IMR-90 (cell line): ENCODE measurements around the gene MTA3. TPM values are rescaled to one million over a fixed set of nuclear protein-coding genes. Genes with fewer than 3 reads are reported as not detected.

Experiments
- ATAC-seq: fragments of 200-7000 bp; cut with Tn5 transposase; 2 replicates; pipeline ENCODE4 v1.9.1; 2020; ENCODE audit warnings: low read depth, mild to moderate bottlenecking, moderate library complexity
- BruUV-seq: library from RNA; stranded (reverse); fragments of 400-500 nt; replicated peaks from 2 replicates; lab custom pipeline; 2021; lab: Mats Ljungman, UMichigan
- CTCF ChIA-PET: fragments of 300-600 bp; formaldehyde crosslinking; extraction: SDS; loops from one replicate; lab custom pipeline; 2021; ENCODE audit warnings: antibody characterized with exemption; lab: Yijun Ruan, JAX
- POLR2A ChIA-PET: fragments of 300-600 bp; sonication (Branson Sonifier 250); formaldehyde crosslinking; loops from one replicate; lab custom pipeline; 2022; ENCODE audit warnings: antibody characterized with exemption; ENCODE audit not compliant: unreplicated experiment; lab: Charles Lee
- DNase-seq: peaks from one replicate; pipeline ENCODE4 v3.0.0; 2013
- H2AFZ ChIP-seq: replicated peaks from 2 replicates; pipeline ENCODE3; 2013; ENCODE audit warnings: low read length, mild to moderate bottlenecking; ENCODE audit not compliant: poor library complexity
- H2AK5ac ChIP-seq: 2 replicates; pipeline ENCODE4 v1.6.1; 2013; ENCODE audit warnings: low read depth, low read length, inconsistent platforms
- H2AK9ac ChIP-seq: replicated peaks from 2 replicates; pipeline ENCODE3; 2013; ENCODE audit warnings: mild to moderate bottlenecking, low read depth, low read length, moderate library complexity; ENCODE audit not compliant: poor library complexity
- H2BK120ac ChIP-seq: 2 replicates; pipeline ENCODE4 v1.6.1; 2013; ENCODE audit warnings: low read depth, low read length, inconsistent platforms
- H2BK15ac ChIP-seq: 3 replicates; pipeline ENCODE4 v1.6.1; 2013; ENCODE audit warnings: low read depth, low read length, inconsistent platforms
- H2BK20ac ChIP-seq: 2 replicates; pipeline ENCODE4 v1.6.1; 2013; ENCODE audit warnings: low read depth, mild to moderate bottlenecking, inconsistent platforms, low read length, moderate library complexity
- H2BK5ac ChIP-seq: 2 replicates; pipeline ENCODE4 v1.6.1; 2013; ENCODE audit warnings: mild to moderate bottlenecking, low read depth, low read length, inconsistent platforms; ENCODE audit not compliant: poor library complexity, severe bottlenecking
- H3K14ac ChIP-seq: replicated peaks from 2 replicates; pipeline ENCODE4 v1.6.1; 2013; ENCODE audit warnings: low read depth, low read length, inconsistent platforms
- H3K18ac ChIP-seq: 2 replicates; pipeline ENCODE4 v1.6.1; 2013; ENCODE audit warnings: low read depth, low read length, control low read depth
- H3K23ac ChIP-seq: 2 replicates; pipeline ENCODE4 v1.6.1; 2013; ENCODE audit warnings: low read depth, low read length, inconsistent platforms
- H3K27ac ChIP-seq: 2 replicates; pipeline ENCODE4 v1.5.1; 2013; ENCODE audit warnings: mild to moderate bottlenecking, control low read depth, low read length; ENCODE audit not compliant: insufficient read depth
- H3K27me3 ChIP-seq: 2 replicates; pipeline ENCODE4 v1.6.1; 2013; ENCODE audit warnings: low read length; ENCODE audit not compliant: control insufficient read depth, insufficient read depth
- H3K36me3 ChIP-seq: 2 replicates; pipeline ENCODE4 v1.6.1; 2013; ENCODE audit warnings: low read length, mixed read lengths; ENCODE audit not compliant: control insufficient read depth, insufficient read depth
- H3K4ac ChIP-seq: 2 replicates; pipeline ENCODE4 v1.6.1; 2013; ENCODE audit warnings: low read depth, low read length, inconsistent platforms
- H3K4me1 ChIP-seq: 2 replicates; pipeline ENCODE4 v1.6.1; 2013; ENCODE audit warnings: low read length, mixed read lengths; ENCODE audit not compliant: control insufficient read depth, insufficient read depth
- H3K4me2 ChIP-seq: 2 replicates; pipeline ENCODE4 v1.6.1; 2013; ENCODE audit warnings: low read depth, mild to moderate bottlenecking, control low read depth, low read length, moderate library complexity
- H3K4me3 ChIP-seq: 2 replicates; pipeline ENCODE4 v1.5.1; 2013; ENCODE audit warnings: low read depth, mild to moderate bottlenecking, control low read depth, low read length, moderate library complexity; ENCODE audit not compliant: insufficient read depth
- H3K56ac ChIP-seq: 2 replicates; pipeline ENCODE4 v1.6.1; 2013; ENCODE audit warnings: low read length, inconsistent platforms; ENCODE audit not compliant: insufficient read depth; ENCODE audit errors: extremely low read depth
- H3K79me1 ChIP-seq, 2 experiments: 2 replicates each; pipeline ENCODE4 v1.6.1; 2013; ENCODE audit warnings: low read length in 2 of 2, inconsistent platforms in 1 of 2, low read depth in 1 of 2
- H3K9ac ChIP-seq: 2 replicates; pipeline ENCODE4 v1.6.1; 2013; ENCODE audit warnings: low read depth, low read length, control low read depth
- H3K9me1 ChIP-seq: 2 replicates; pipeline ENCODE4 v1.6.1; 2013; ENCODE audit warnings: low read length, inconsistent platforms; ENCODE audit not compliant: insufficient read depth
- H3K9me3 ChIP-seq: 2 replicates; pipeline ENCODE4 v1.6.1; 2013; ENCODE audit warnings: low read length; ENCODE audit not compliant: control insufficient read depth, insufficient read depth
- H4K20me1 ChIP-seq: 2 replicates; pipeline ENCODE4 v1.6.1; 2013; ENCODE audit warnings: low read length, inconsistent platforms; ENCODE audit not compliant: insufficient read depth
- H4K5ac ChIP-seq: 2 replicates; pipeline ENCODE4 v1.6.1; 2013; ENCODE audit warnings: mild to moderate bottlenecking, low read depth, low read length, control low read depth
- H4K8ac ChIP-seq, 2 experiments: 2 replicates each; pipeline ENCODE4 v1.6.1; 2013; ENCODE audit warnings: low read depth in 2 of 2, low read length in 2 of 2, control low read depth in 1 of 2, inconsistent platforms in 1 of 2
- H4K91ac ChIP-seq: 2 replicates; pipeline ENCODE4 v1.6.1; 2013; ENCODE audit warnings: low read depth, low read length, inconsistent platforms; ENCODE audit not compliant: insufficient read depth
- CEBPB ChIP-seq: IDR thresholded peaks from 2 replicates; pipeline ENCODE4 v1.6.1; 2012; ENCODE audit warnings: low read depth, low read length, improper control_type of control experiment
- FOS ChIP-seq: fragments of 150-350 bp; IDR thresholded peaks from 2 replicates; pipeline ENCODE4 v1.6.1; 2016; ENCODE audit warnings: low read depth, low read length
- MAZ ChIP-seq: IDR thresholded peaks from 2 replicates; pipeline ENCODE4 v1.6.1; 2012; ENCODE audit warnings: low read depth, mild to moderate bottlenecking, low read length, improper control_type of control experiment, moderate library complexity, borderline replicate concordance
- SMC3 ChIP-seq: fragments of 150-350 bp; IDR thresholded peaks from 2 replicates; pipeline ENCODE4 v1.6.1; 2016; ENCODE audit warnings: low read depth, mild to moderate bottlenecking, antibody characterized with exemption, low read length, moderate library complexity
- WGBS, 2 experiments: methylation state at CpG; one replicate each; pipeline versions ENCODE4 v1.1.5 to v1.1.7; 2013; ENCODE audit warnings: missing lambda C conversion rate in 2 of 2; ENCODE audit not compliant: insufficient read length in 1 of 2; ENCODE audit errors: extremely low coverage in 2 of 2; 5-methylcytosine and 5-hydroxymethylcytosine counted together
- dilution Hi-C: fragments of 300-500 bp; cut with HindIII; formaldehyde crosslinking; loops from one replicate; pipeline ENCODE4 v1.14.3; 2018; ENCODE audit warnings: low sequenced_read_pairs; ENCODE audit not compliant: unreplicated experiment
- in situ Hi-C: fragments of 300-500 bp; cut with MboI; formaldehyde crosslinking; loops from 3 replicates; pipeline ENCODE4 v1.14.3; 2019; ENCODE audit warnings: low sequenced_read_pairs, inconsistent platforms, mixed read lengths
- intact Hi-C: fragments of 100-400 bp; cut with micrococcal nuclease; formaldehyde crosslinking; loops from 2 replicates; pipeline ENCODE4 v1.10.0; 2022
- polyA plus RNA-seq, 3 experiments: library from polyadenylated mRNA; depleted of rRNA; stranded (reverse); fragments of >200 nt; gene quantifications; 2 replicates each; pipeline ENCODE4 v1.2.3, GENCODE V29; 2012; ENCODE audit warnings: low replicate concordance in 1 of 3
- total RNA-seq: library from RNA; depleted of rRNA; stranded (reverse); fragments of >200 nt; gene quantifications from 2 replicates; pipeline ENCODE4 v1.2.3, GENCODE V29; 2012

Gene MTA3
- total and polyA plus RNA-seq, 2 of the 4 experiments (the other 2 are of a cell fraction) = 31.9 to 34.3 TPM

- H3K79me1 ChIP-seq = peaks cover 0 to 22% of the 10 kb centered on the region in 2 experiments
- peaks cover 5% of the 10 kb centered on the region; the same call in 1 of the 2 replicates for H3K9me1 ChIP-seq
- peaks cover 11% of the 10 kb centered on the region for H3K4me1 ChIP-seq
- H3K27me3 ChIP-seq = peaks cover 4% of the 10 kb centered on the region
- no peak overlapping the region for H3K56ac ChIP-seq
- peaks cover 3% of the 10 kb centered on the region; the same call in 1 of the 2 replicates for H3K36me3 ChIP-seq
- H3K9ac ChIP-seq = peak overlapping the region; percentile 64
- ChIA-PET CTCF (interaction anchor here (0.6 kb wide), 2 partner anchors 73 to 128 kb away, joined by 3 to 4 read pairs; partner anchors contain the start of gene KCNG3), POLR2A (interaction anchor here (0.6 kb wide), 2 partner anchors 11 to 218 kb away, joined by 3 read pairs; no protein-coding TSS in a partner anchor)
- DNase-seq (peak; percentile 81), ATAC-seq (peak; percentile 53)
- H3K27ac ChIP-seq = peak overlapping the region; percentile 93; the same call in 1 of the 2 replicates
- H2BK120ac ChIP-seq = peak overlapping the region; percentile 72; the same call in 1 of the 2 replicates
- no peak overlapping the region for H2BK15ac ChIP-seq
- peak overlapping the region; percentile 80 for H3K4ac ChIP-seq
- no TSS peak for BruUV-seq
- H4K91ac ChIP-seq = peak overlapping the region; percentile 67; the same call in 1 of the 2 replicates
- intact Hi-C loops = loop anchor here (5.0 kb wide), 1 partner anchor 70 kb away; no protein-coding TSS in a partner anchor
- dilution Hi-C loops = no loop called here
- peak overlapping the region; percentile 73 for H2BK5ac ChIP-seq
- H3K9me3 ChIP-seq = no peaks in the 10 kb centered on the region
- 0 out of 2 replicates have a peak overlapping the region, but pooled peaks have one; percentile 27 for H2BK20ac ChIP-seq
- H2AK9ac ChIP-seq = no peak overlapping the region
- no CpG with 5 or more reads among the region's 7 CpGs for WGBS, 2 experiments
- peak overlapping the region; percentile 52 for H3K4me2 ChIP-seq
- H3K4me3 ChIP-seq = no peak overlapping the region
- H3K14ac ChIP-seq = peak overlapping the region; percentile 10; the same call in 1 of the 2 replicates
- H4K8ac ChIP-seq = peak overlapping the region; percentile 47 to 76; a peak in 3 of 4 replicates
- in situ Hi-C loops = no loop called here
- TF ChIP-seq FOS = no peak
- TF ChIP-seq SMC3 = no peak
- no peak for TF ChIP-seq CEBPB
- TF ChIP-seq MAZ = no peak
- H4K5ac ChIP-seq = peak overlapping the region; percentile 74
- peak overlapping the region; percentile 68 for H3K18ac ChIP-seq
- H3K23ac ChIP-seq = peak overlapping the region; percentile 37; the same call in 1 of the 2 replicates
- H2AK5ac ChIP-seq = 0 out of 2 replicates have a peak overlapping the region, but pooled peaks have one; percentile 9
- H2AFZ ChIP-seq = peak overlapping the region; percentile 82
- H4K20me1 ChIP-seq = no peaks in the 10 kb centered on the region
Observed at GRCh38 chr2:42567364-42567763, 1.1 kb upstream of the MTA3 start.
